K562 (cell line): ENCODE data around the gene PPARG. TPM values are rescaled to one million over a fixed set of nuclear protein-coding genes. Genes with fewer than 3 reads are reported as not detected.

ENCODE experiments used
- ATAC-seq: fragments of 200-7000 bp; cut with Tn5 transposase; 3 replicates; pipeline ENCODE4 v1.9.1; 2020; ENCODE audit warnings: moderate library complexity
- BruUV-seq: library from RNA; stranded (reverse); fragments of 400-500 nt; replicated peaks from 2 replicates; lab custom pipeline; 2021; lab: Mats Ljungman, UMichigan
- CTCF ChIA-PET: fragments of 300-600 bp; formaldehyde crosslinking; extraction: SDS; loops from one replicate; lab custom pipeline; 2021; ENCODE audit warnings: low intra/inter-chr PET ratio; lab: Yijun Ruan, JAX
- POLR2A ChIA-PET: fragments of 300-600, 350-650 bp; sonication (Branson Sonifier 250); formaldehyde crosslinking; extraction: SDS; loops from one replicate; lab custom pipeline; 2021; ENCODE audit warnings: antibody characterized with exemption, inconsistent platforms; lab: Yijun Ruan, JAX
- DNase-seq, 4 experiments: peaks; one replicate each; pipeline versions ENCODE4 v3.0.0 to v3.0.0-alpha.2; 2011 to 2018; ENCODE audit warnings: low spot score in 3 of 4, mixed read lengths in 3 of 4; ENCODE audit errors: extremely low read depth in 1 of 4
- FAIRE-seq: peaks from 2 replicates; lab custom pipeline; 2011; peaks lifted over from hg19 to GRCh38; lab: Jason Lieb, UNC
- H2AFZ ChIP-seq: 2 replicates; pipeline ENCODE4 v1.6.0; 2011; ENCODE audit warnings: low read depth, low read length, control low read depth, inconsistent platforms
- H3K27ac ChIP-seq: fragments of 200-600 bp; 3 replicates; pipeline ENCODE4 v1.8.0; 2011; ENCODE audit warnings: low read depth, mild to moderate bottlenecking, control low read depth, inconsistent platforms, low read length, moderate library complexity, mixed read lengths; ENCODE audit errors: extremely low read depth
- H3K27me3 ChIP-seq, 2 experiments: fragments of 300-600 bp in 1 of 2; 2 replicates in 1 of 2; 3 replicates in 1 of 2; pipeline versions ENCODE4 v1.6.0 to v1.8.0; 2011; ENCODE audit warnings: inconsistent platforms in 2 of 2, low read length in 2 of 2, mild to moderate bottlenecking in 1 of 2, mixed read lengths in 1 of 2, moderate library complexity in 1 of 2; ENCODE audit not compliant: control insufficient read depth in 2 of 2, insufficient read depth in 2 of 2
- H3K36me3 ChIP-seq: fragments of 300-600 bp; 3 replicates; pipeline ENCODE4 v1.8.0; 2011; ENCODE audit warnings: mild to moderate bottlenecking, low read length, inconsistent platforms; ENCODE audit not compliant: control insufficient read depth, insufficient read depth
- H3K4me1 ChIP-seq, 2 experiments: fragments of 200-600 bp in 1 of 2; replicated peaks in 1 of 2; 2 replicates in 1 of 2; 3 replicates in 1 of 2; pipeline versions ENCODE4 v1.5.1 to v1.8.0; 2011; ENCODE audit warnings: inconsistent platforms in 2 of 2, low read length in 2 of 2, mild to moderate bottlenecking in 1 of 2, mixed read lengths in 1 of 2, moderate library complexity in 1 of 2; ENCODE audit not compliant: control insufficient read depth in 2 of 2, insufficient read depth in 2 of 2
- H3K4me2 ChIP-seq: 2 replicates; pipeline ENCODE4 v1.6.1; 2011; ENCODE audit warnings: low read length, control low read depth, inconsistent platforms, mixed read lengths; ENCODE audit not compliant: insufficient read depth
- H3K4me3 ChIP-seq: fragments of 200-600 bp; sonication (generic), shearing (Covaris generic); 2 replicates; pipeline ENCODE4 v1.5.1; 2016; ENCODE audit warnings: control low read depth, inconsistent platforms
- H3K79me2 ChIP-seq: fragments of 200-600 bp; 3 replicates; pipeline ENCODE4 v1.8.0; 2011; ENCODE audit warnings: low read length, inconsistent platforms; ENCODE audit not compliant: control insufficient read depth, insufficient read depth
- H3K9ac ChIP-seq, 2 experiments: 2 replicates each; pipeline versions ENCODE4 v1.6.0 to v1.6.1; 2011; ENCODE audit warnings: low read depth in 2 of 2, low read length in 2 of 2, control low read depth in 1 of 2, inconsistent platforms in 1 of 2, mild to moderate bottlenecking in 1 of 2, mixed read lengths in 1 of 2; ENCODE audit not compliant: insufficient read depth in 1 of 2
- H3K9me1 ChIP-seq: one replicate; pipeline ENCODE4 v1.6.0; 2011; ENCODE audit warnings: inconsistent platforms, mild to moderate bottlenecking, low read length, moderate library complexity; ENCODE audit not compliant: control insufficient read depth, insufficient read depth
- H3K9me3 ChIP-seq: replicated peaks from 2 replicates; pipeline ENCODE4 v1.5.1; 2011; ENCODE audit warnings: low read depth, low read length, inconsistent platforms; ENCODE audit not compliant: control insufficient read depth, insufficient read depth
- H4K20me1 ChIP-seq: replicated peaks from 2 replicates; pipeline ENCODE4 v1.6.1; 2011; ENCODE audit warnings: low read length, inconsistent platforms, mixed read lengths; ENCODE audit not compliant: control insufficient read depth, insufficient read depth
- BDP1 ChIP-seq: IDR thresholded peaks from 3 replicates; pipeline ENCODE4 v1.6.1; 2011; ENCODE audit not compliant: insufficient read length, insufficient read depth
- ETV6 ChIP-seq, 3 experiments: fragments of 150-350 bp in 1 of 3; sonication (generic) in 1 of 3; formaldehyde crosslinking in 1 of 3; IDR thresholded peaks; 2 replicates each; pipeline versions ENCODE4 v1.6.1 to v1.8.0; 2014 to 2022; ENCODE audit warnings: borderline replicate concordance in 2 of 3, low read depth in 2 of 3, antibody characterized with exemption in 1 of 3, low read length in 1 of 3, mild to moderate bottlenecking in 1 of 3, missing genetic modification reagents in 1 of 3
- HCFC1 ChIP-seq: IDR thresholded peaks from 2 replicates; pipeline ENCODE4 v1.6.1; 2012; ENCODE audit warnings: low read depth, low read length, improper control_type of control experiment
- TCF7L2 ChIP-seq: fragments of 150-350 bp; IDR thresholded peaks from 2 replicates; pipeline ENCODE4 v1.6.1; 2016; ENCODE audit warnings: low read depth, mild to moderate bottlenecking, low read length, moderate library complexity
- ZBTB8A ChIP-seq: fragments of 450-650 bp; IDR thresholded peaks from 2 replicates; pipeline ENCODE4 v1.6.1; 2018; ENCODE audit warnings: mild to moderate bottlenecking, moderate library complexity; ENCODE audit not compliant: partially characterized antibody
- ZNF133 ChIP-seq: fragments of 250-450 bp; sonication (Bioruptor Pico); IDR thresholded peaks from 2 replicates; pipeline ENCODE4 v1.4.0; 2020; ENCODE audit warnings: mild to moderate bottlenecking
- ZNF316 ChIP-seq: fragments of 450-650 bp; IDR thresholded peaks from 2 replicates; pipeline ENCODE4 v1.6.1; 2016
- ZSCAN32 ChIP-seq: fragments of 450-650 bp; formaldehyde crosslinking; IDR thresholded peaks from 2 replicates; pipeline ENCODE4 v1.4.0; 2020; ENCODE audit warnings: mild to moderate bottlenecking, moderate library complexity
- WGBS: fragments of 100-300 bp; shearing (Covaris generic); methylation state at CpG from one replicate; pipeline ENCODE4 v1.1.6; 2016; ENCODE audit warnings: low coverage, mixed read lengths; ENCODE audit not compliant: insufficient coverage; ENCODE audit errors: missing lambda C conversion rate; 5-methylcytosine and 5-hydroxymethylcytosine counted together
- in situ Hi-C: fragments of 300-500 bp; cut with MboI; formaldehyde crosslinking; loops from 4 replicates; pipeline ENCODE4 v1.15.0; 2018; ENCODE audit warnings: inconsistent platforms, mixed read lengths
- intact Hi-C: fragments of 100-400 bp; cut with micrococcal nuclease; formaldehyde crosslinking; loops from 2 replicates; pipeline ENCODE4 v1.14.2; 2022
- polyA plus RNA-seq, 8 experiments: library from polyadenylated mRNA; depleted of rRNA in 4 of 8; stranded (reverse) in 5 of 8; unstranded in 3 of 8; fragments of >200 nt; fragmentation: Nextera tagmentation in 2 of 8; fragmentation: Illumina TruSeq in 1 of 8; extraction: Ambion mirVana in 2 of 8; extraction: Trizol in 1 of 8; gene quantifications; 2 replicates each; pipeline versions ENCODE4 v1.2.1 to v1.2.3, GENCODE V29; 2011 to 2014; ENCODE audit warnings: inconsistent platforms in 1 of 8, missing spikeins in 1 of 8
- total RNA-seq, 7 experiments: library from RNA; depleted of rRNA in 6 of 7; stranded (reverse); fragments of >200 nt in 6 of 7; fragmentation: Illumina TruSeq in 2 of 7; extraction: Trizol in 2 of 7; gene quantifications; 2 replicates each; pipeline versions ENCODE4 v1.2.1 to v1.2.3, GENCODE V29; 2011 to 2021; ENCODE audit warnings: low replicate concordance in 1 of 7
- TF ChIP-seq, protein P1 (sequence below): fragments of 250-450 bp; sonication (Bioruptor Pico); IDR thresholded peaks from 2 replicates; pipeline ENCODE4 v1.8.0; 2022; ENCODE audit warnings: moderate library complexity, mild to moderate bottlenecking, inconsistent platforms
- TF ChIP-seq, protein P2 (sequence below), 2 experiments: IDR thresholded peaks; 2 replicates each; pipeline ENCODE4 v1.6.1; 2012; ENCODE audit warnings: improper control_type of control experiment in 2 of 2, low read depth in 2 of 2, low read length in 2 of 2, borderline replicate concordance in 1 of 2
- TF ChIP-seq, protein P3 (sequence below): fragments of 450-650 bp; IDR thresholded peaks from 2 replicates; pipeline ENCODE4 v1.6.1; 2016; ENCODE audit warnings: missing biosample characterization, missing genetic modification characterization
- TF ChIP-seq, protein P4 (sequence below): IDR thresholded peaks from 3 replicates; pipeline ENCODE4 v1.6.1; 2011; ENCODE audit warnings: borderline replicate concordance, mild to moderate bottlenecking; ENCODE audit not compliant: insufficient read length, insufficient read depth
- TF ChIP-seq, protein P5 (sequence below): fragments of 200-800 bp; sonication (Bioruptor generic); IDR thresholded peaks from 2 replicates; pipeline ENCODE4 v1.6.1; 2017; ENCODE audit warnings: missing genetic modification characterization, missing compliant biosample characterization

PPARG gene
- total and polyA plus RNA-seq, 9 of the 15 experiments (the other 6 are each of a cell fraction or from before 2014, with no cell fraction given), result not detected

DNA sequence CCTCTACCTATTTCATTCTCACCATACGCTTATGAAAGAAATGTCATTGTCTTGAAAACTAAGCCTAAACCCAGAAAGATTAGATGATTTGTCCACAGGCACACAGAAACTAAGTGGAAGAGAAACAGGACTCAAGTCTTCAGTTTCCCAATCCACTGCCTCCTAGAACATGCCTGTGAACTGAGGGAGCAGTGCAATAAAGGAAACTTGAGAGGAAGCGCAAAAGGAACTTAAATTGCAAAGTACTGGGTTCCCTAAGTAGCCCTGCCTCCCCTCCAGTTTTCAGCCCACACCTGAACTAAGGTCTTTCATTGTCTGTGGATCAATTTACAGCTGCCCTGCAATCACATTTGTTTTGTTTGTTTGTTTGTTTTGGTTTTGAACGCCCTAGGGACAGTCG, 138.7 kb downstream of the PPARG start (continued):
- no peak for TF ChIP-seq ETV6 (IDR thresholded peaks at IDR 0.05; ENCODE audit: borderline replicate concordance in 1 of 2, low read depth in 2 of 2, low read length in 1 of 2)
- no peak for TF ChIP-seq ETV6 (CRISPR knock-in tag; IDR thresholded peaks at IDR 0.05; ENCODE audit: borderline replicate concordance)
- no peak for TF ChIP-seq TCF7L2
- no peak for TF ChIP-seq ZNF316
- TF ChIP-seq, protein P1, sequence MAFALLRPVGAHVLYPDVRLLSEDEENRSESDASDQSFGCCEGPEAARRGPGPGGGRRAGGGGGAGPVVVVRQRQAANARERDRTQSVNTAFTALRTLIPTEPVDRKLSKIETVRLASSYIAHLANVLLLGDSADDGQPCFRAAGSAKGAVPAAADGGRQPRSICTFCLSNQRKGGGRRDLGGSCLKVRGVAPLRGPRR (CRISPR knock-in tag), result no peak
- TF ChIP-seq, protein P2, sequence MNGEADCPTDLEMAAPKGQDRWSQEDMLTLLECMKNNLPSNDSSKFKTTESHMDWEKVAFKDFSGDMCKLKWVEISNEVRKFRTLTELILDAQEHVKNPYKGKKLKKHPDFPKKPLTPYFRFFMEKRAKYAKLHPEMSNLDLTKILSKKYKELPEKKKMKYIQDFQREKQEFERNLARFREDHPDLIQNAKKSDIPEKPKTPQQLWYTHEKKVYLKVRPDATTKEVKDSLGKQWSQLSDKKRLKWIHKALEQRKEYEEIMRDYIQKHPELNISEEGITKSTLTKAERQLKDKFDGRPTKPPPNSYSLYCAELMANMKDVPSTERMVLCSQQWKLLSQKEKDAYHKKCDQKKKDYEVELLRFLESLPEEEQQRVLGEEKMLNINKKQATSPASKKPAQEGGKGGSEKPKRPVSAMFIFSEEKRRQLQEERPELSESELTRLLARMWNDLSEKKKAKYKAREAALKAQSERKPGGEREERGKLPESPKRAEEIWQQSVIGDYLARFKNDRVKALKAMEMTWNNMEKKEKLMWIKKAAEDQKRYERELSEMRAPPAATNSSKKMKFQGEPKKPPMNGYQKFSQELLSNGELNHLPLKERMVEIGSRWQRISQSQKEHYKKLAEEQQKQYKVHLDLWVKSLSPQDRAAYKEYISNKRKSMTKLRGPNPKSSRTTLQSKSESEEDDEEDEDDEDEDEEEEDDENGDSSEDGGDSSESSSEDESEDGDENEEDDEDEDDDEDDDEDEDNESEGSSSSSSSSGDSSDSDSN (IDR thresholded peaks at IDR 0.05; ENCODE audit: borderline replicate concordance in 1 of 2, low read depth in 2 of 2, low read length in 2 of 2), result no peak

DNA sequence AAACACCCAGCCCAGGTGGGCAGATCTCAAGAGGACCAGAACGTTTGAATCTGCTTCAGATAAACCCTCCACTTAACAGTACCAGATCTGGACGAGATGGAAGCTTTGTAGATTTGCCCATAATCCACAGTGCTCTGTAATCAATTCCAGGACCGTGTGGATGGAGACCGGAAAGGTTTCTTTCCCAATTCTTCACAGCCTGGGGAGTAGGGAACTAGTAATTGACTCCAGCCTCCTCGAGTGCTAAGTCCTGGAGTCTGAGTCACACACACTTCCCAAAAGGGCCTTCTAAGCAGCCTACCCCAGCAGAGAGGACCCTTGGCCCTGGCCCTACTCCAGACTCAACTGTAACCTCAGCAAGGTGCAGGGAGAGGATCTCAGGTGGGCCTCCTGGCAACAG, 139.3 kb downstream of the PPARG start:
- Histone ChIP-seq H3K9me1 (no peaks in the 10 kb centered on the region), H3K9ac (no peak overlapping the region), H3K9me3 (no peaks in the 10 kb centered on the region), H3K79me2 (no peaks in the 10 kb centered on the region), H3K36me3 (no peaks in the 10 kb centered on the region), H4K20me1 (no peaks in the 10 kb centered on the region), H3K27me3 (peaks cover 10 to 27% of the 10 kb centered on the region in 2 experiments; a peak in 4 of 5 replicates), H2AFZ (no peak overlapping the region), H3K4me1 (no peaks in the 10 kb centered on the region), H3K4me2 (no peak overlapping the region), H3K27ac (no peak overlapping the region), H3K4me3 (no peak overlapping the region)
- ATAC-seq, result no peak
- BruUV-seq, result no TSS peak
- FAIRE-seq, result no peak
- ChIA-PET CTCF (no interaction called here), POLR2A (no interaction called here)
- WGBS, result 0% methylated on average over 5 of the region's 5 CpGs
- no peak for DNase-seq
- intact Hi-C loops (no loop called here), in situ Hi-C loops (no loop called here)
- TF ChIP-seq ZSCAN32 (CRISPR knock-in tag), result no peak
- no peak for TF ChIP-seq ZNF133 (CRISPR knock-in tag)
- TF ChIP-seq, protein P3, sequence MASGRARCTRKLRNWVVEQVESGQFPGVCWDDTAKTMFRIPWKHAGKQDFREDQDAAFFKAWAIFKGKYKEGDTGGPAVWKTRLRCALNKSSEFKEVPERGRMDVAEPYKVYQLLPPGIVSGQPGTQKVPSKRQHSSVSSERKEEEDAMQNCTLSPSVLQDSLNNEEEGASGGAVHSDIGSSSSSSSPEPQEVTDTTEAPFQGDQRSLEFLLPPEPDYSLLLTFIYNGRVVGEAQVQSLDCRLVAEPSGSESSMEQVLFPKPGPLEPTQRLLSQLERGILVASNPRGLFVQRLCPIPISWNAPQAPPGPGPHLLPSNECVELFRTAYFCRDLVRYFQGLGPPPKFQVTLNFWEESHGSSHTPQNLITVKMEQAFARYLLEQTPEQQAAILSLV, result no peak
- TF ChIP-seq BDP1, result no peak
- TF ChIP-seq, protein P4, sequence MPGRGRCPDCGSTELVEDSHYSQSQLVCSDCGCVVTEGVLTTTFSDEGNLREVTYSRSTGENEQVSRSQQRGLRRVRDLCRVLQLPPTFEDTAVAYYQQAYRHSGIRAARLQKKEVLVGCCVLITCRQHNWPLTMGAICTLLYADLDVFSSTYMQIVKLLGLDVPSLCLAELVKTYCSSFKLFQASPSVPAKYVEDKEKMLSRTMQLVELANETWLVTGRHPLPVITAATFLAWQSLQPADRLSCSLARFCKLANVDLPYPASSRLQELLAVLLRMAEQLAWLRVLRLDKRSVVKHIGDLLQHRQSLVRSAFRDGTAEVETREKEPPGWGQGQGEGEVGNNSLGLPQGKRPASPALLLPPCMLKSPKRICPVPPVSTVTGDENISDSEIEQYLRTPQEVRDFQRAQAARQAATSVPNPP, result no peak
- TF ChIP-seq ZBTB8A, result no peak
- TF ChIP-seq, protein P5, sequence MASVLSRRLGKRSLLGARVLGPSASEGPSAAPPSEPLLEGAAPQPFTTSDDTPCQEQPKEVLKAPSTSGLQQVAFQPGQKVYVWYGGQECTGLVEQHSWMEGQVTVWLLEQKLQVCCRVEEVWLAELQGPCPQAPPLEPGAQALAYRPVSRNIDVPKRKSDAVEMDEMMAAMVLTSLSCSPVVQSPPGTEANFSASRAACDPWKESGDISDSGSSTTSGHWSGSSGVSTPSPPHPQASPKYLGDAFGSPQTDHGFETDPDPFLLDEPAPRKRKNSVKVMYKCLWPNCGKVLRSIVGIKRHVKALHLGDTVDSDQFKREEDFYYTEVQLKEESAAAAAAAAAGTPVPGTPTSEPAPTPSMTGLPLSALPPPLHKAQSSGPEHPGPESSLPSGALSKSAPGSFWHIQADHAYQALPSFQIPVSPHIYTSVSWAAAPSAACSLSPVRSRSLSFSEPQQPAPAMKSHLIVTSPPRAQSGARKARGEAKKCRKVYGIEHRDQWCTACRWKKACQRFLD, result no peak
- no peak for TF ChIP-seq HCFC1
